A673 (cell line): Measurements from ENCODE around the gene POMGNT1. TPM values are rescaled to one million over a fixed set of nuclear protein-coding genes. Genes with fewer than 3 reads are reported as not detected.

Source experiments
- BruUV-seq: library from RNA; stranded (reverse); fragments of 400-500 nt; replicated peaks from 2 replicates; lab custom pipeline; 2021; lab: Mats Ljungman, UMichigan
- CTCF ChIA-PET: fragments of 300-600 bp; sonication (Branson Sonifier 250); formaldehyde crosslinking; loops from one replicate; lab custom pipeline; 2022; ENCODE audit warnings: antibody characterized with exemption; lab: Charles Lee
- POLR2A ChIA-PET: fragments of 300-600 bp; sonication (Branson Sonifier 250); formaldehyde crosslinking; loops from one replicate; lab custom pipeline; 2022; ENCODE audit warnings: antibody characterized with exemption; ENCODE audit not compliant: low non-redundant PET; lab: Charles Lee
- DNase-seq: peaks from one replicate; pipeline ENCODE4 v3.0.0-alpha.2; 2015; ENCODE audit warnings: low spot score
- H3K27ac ChIP-seq: fragments of 200-600 bp; sonication (generic); 2 replicates; pipeline ENCODE4 v1.5.1; 2016; ENCODE audit warnings: mixed run types, low read depth, mild to moderate bottlenecking, mixed read lengths, antibody characterized with exemption, low read length; ENCODE audit not compliant: poor library complexity, severe bottlenecking
- H3K27me3 ChIP-seq: fragments of 200-600 bp; sonication (generic); replicated peaks from 2 replicates; pipeline ENCODE4 v1.6.1; 2017; ENCODE audit warnings: mixed run types, low read depth, mild to moderate bottlenecking, mixed read lengths, antibody characterized with exemption, low read length; ENCODE audit not compliant: insufficient read depth, poor library complexity
- H3K36me3 ChIP-seq: fragments of 200-600 bp; sonication (generic); 2 replicates; pipeline ENCODE4 v1.6.1; 2016; ENCODE audit warnings: mixed run types, mild to moderate bottlenecking, mixed read lengths, antibody characterized with exemption, low read length; ENCODE audit not compliant: insufficient read depth, poor library complexity, severe bottlenecking
- H3K4me1 ChIP-seq: fragments of 200-600 bp; sonication (generic); 2 replicates; pipeline ENCODE4 v1.6.1; 2017; ENCODE audit warnings: mixed run types, mild to moderate bottlenecking, mixed read lengths, antibody characterized with exemption, low read length; ENCODE audit not compliant: insufficient read depth, poor library complexity, severe bottlenecking
- H3K4me3 ChIP-seq: fragments of 200-600 bp; sonication (generic); 2 replicates; pipeline ENCODE4 v1.5.1; 2016; ENCODE audit warnings: low read depth, mixed run types, mild to moderate bottlenecking, mixed read lengths, low read length; ENCODE audit not compliant: poor library complexity, severe bottlenecking
- H3K9me3 ChIP-seq: fragments of 200-600 bp; sonication (generic); 2 replicates; pipeline ENCODE4 v1.6.1; 2016; ENCODE audit warnings: mixed run types, low read depth, mild to moderate bottlenecking, mixed read lengths, antibody characterized with exemption, low read length; ENCODE audit not compliant: poor library complexity, severe bottlenecking
- EZH2 ChIP-seq: fragments of 200-600 bp; sonication (generic); IDR thresholded peaks from 2 replicates; pipeline ENCODE4 v1.6.1; 2017; ENCODE audit warnings: borderline replicate concordance, low read depth, mild to moderate bottlenecking, mixed read lengths, antibody characterized with exemption, low read length; ENCODE audit not compliant: poor library complexity, severe bottlenecking
- intact Hi-C: fragments of 100-400 bp; cut with micrococcal nuclease; formaldehyde crosslinking; loops from one replicate; pipeline ENCODE4 v1.10.0; 2022; ENCODE audit not compliant: unreplicated experiment
- total RNA-seq: library from RNA; stranded (reverse); gene quantifications from 2 replicates; pipeline ENCODE4 v1.2.3, GENCODE V29; 2021
- TF ChIP-seq, protein P1 (sequence below): fragments of 300-800, 200-600 bp; sonication (generic); conservative IDR thresholded peaks from 2 replicates; pipeline ENCODE4 v1.5.1; 2017; ENCODE audit warnings: low read depth, mild to moderate bottlenecking, antibody characterized with exemption, low read length, moderate library complexity, mixed read lengths

Gene POMGNT1
- total RNA-seq, 1 experiment from 2014 or later: 71.0 TPM

DNA sequence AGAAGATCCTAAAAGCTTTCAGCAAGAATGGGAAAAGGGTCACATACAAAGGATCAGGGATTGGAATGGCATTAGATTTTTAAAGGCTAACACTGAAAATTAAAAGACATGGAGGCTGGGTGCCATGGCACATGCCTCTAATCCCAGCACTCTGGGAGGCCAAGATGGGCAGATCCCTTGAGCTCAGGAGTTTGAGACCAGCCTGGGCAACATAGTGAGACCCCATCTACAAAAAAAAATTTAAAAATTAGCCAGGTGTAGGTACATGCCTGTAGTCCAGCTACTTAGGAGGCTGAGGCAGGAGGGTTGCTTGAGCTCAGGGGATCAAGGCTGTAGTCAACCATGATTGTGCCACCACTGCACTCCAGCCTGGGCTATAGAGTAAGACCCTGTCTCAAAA, 17.3 kb upstream of the POMGNT1 start:
- Histone ChIP-seq H3K9me3 (no peaks in the 10 kb centered on the region), H3K4me3 (no peak overlapping the region), H3K27me3 (no peaks in the 10 kb centered on the region), H3K27ac (no peak overlapping the region), H3K4me1 (no peaks in the 10 kb centered on the region), H3K36me3 (no peaks in the 10 kb centered on the region)
- no peak for DNase-seq
- no TSS peak for BruUV-seq
- no peak for TF ChIP-seq EZH2
- TF ChIP-seq, protein P1, sequence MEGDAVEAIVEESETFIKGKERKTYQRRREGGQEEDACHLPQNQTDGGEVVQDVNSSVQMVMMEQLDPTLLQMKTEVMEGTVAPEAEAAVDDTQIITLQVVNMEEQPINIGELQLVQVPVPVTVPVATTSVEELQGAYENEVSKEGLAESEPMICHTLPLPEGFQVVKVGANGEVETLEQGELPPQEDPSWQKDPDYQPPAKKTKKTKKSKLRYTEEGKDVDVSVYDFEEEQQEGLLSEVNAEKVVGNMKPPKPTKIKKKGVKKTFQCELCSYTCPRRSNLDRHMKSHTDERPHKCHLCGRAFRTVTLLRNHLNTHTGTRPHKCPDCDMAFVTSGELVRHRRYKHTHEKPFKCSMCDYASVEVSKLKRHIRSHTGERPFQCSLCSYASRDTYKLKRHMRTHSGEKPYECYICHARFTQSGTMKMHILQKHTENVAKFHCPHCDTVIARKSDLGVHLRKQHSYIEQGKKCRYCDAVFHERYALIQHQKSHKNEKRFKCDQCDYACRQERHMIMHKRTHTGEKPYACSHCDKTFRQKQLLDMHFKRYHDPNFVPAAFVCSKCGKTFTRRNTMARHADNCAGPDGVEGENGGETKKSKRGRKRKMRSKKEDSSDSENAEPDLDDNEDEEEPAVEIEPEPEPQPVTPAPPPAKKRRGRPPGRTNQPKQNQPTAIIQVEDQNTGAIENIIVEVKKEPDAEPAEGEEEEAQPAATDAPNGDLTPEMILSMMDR: no peak
- intact Hi-C loops: no loop called here
- ChIA-PET CTCF (interaction anchor here (0.6 kb wide), 1 partner anchor 15 kb away, joined by 5 read pairs; no protein-coding TSS in a partner anchor), POLR2A (no interaction called here)

GRCh38 chr1:46211051-46211450, 12.8 kb upstream of the POMGNT1 start:
- CTCF ChIA-PET: no interaction called here
- no peaks in the 10 kb centered on the region for H3K27me3 ChIP-seq
- H3K27ac ChIP-seq: no peak overlapping the region
- intact Hi-C loops: no loop called here
- TF ChIP-seq, protein P1: no peak
- TF ChIP-seq EZH2: no peak
- no peak overlapping the region for H3K4me3 ChIP-seq
- BruUV-seq: no TSS peak
- no peaks in the 10 kb centered on the region for H3K9me3 ChIP-seq
- POLR2A ChIA-PET: no interaction called here
- no peaks in the 10 kb centered on the region for H3K4me1 ChIP-seq
- no peak for DNase-seq
- H3K36me3 ChIP-seq: no peaks in the 10 kb centered on the region

DNA sequence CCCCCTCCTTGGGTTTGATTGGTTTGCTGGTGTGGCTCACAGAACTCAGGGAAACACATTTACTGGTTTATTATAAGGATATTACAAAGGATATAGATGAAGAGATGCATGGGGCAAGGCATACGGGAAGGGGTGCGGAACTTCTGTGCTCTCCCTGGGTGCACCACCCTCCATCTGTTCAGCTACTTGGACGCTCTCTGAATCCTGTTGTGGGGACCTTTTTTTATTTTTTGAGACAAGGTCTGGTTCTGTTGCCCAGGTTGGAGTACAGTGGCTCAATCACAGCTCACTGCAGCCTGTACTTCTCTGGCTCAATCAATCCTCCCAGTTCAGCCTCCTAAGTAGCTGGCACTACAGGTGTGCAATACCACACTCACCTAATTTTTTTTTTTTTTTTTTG, 12.3 kb upstream of the POMGNT1 start:
- TF ChIP-seq EZH2: no peak
- no TSS peak for BruUV-seq
- Histone ChIP-seq H3K9me3 (no peaks in the 10 kb centered on the region), H3K4me3 (no peak overlapping the region), H3K36me3 (no peaks in the 10 kb centered on the region), H3K27me3 (no peaks in the 10 kb centered on the region), H3K4me1 (no peaks in the 10 kb centered on the region), H3K27ac (no peak overlapping the region)
- ChIA-PET POLR2A (no interaction called here), CTCF (no interaction called here)
- intact Hi-C loops: no loop called here
- DNase-seq: no peak

DNA sequence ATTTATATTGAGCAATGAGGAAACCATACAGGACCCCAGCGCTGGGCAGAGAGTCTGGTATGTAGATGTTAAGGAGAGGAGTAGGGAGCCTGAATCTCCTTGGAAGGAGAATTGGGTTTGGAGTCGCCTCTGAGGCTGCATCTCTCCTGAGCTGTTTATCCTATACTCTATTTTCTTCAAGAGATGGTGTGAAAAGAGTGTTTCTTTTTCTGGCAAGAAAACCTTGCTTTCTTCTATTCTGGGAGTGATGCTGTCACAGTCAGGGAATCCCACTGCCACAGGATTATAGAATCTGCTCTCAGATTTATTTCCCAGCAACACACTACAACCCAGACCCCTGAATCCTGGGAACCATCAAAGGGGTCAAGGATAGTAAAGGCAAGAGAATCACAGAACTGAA, 8.2 kb upstream of the POMGNT1 start:
- ChIA-PET CTCF (no interaction called here), POLR2A (no interaction called here)
- Histone ChIP-seq H3K4me3 (no peak overlapping the region), H3K27ac (no peak overlapping the region), H3K27me3 (no peaks in the 10 kb centered on the region), H3K9me3 (no peaks in the 10 kb centered on the region), H3K4me1 (peaks cover 6% of the 10 kb centered on the region), H3K36me3 (no peaks in the 10 kb centered on the region)
- no peak for DNase-seq
- no peak for TF ChIP-seq EZH2
- TF ChIP-seq, protein P1: no peak
- intact Hi-C loops: no loop called here
- no TSS peak for BruUV-seq
